ENCODE measurements around the gene C4orf50. TPM values are rescaled to one million over a fixed set of nuclear protein-coding genes. Genes with fewer than 3 reads are reported as not detected.

The C4orf50 gene
- total and polyA plus RNA-seq, 2 experiments from 2014 or later = not detected

DNA sequence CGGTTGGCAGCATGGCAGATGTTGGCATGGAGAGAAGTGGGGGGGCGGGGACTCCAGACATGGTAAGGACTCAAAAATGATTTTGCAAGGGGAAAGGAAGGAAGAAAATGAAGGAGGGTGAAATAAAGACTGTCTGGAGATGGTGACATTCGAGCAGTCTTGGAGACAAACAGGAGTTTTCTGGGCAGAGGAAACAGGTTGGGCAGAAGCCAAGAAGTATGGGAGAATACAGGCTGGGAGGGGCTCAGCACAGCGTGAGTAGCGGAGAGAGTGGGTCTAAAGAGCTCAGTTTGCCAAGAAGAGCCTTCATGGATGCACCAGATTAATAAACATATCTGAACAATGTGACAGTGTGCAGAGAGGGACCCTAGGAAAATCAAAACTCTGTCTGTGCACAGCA, 112.0 kb downstream of the C4orf50 start:
- H3K27ac ChIP-seq = no peak overlapping the region

DNA sequence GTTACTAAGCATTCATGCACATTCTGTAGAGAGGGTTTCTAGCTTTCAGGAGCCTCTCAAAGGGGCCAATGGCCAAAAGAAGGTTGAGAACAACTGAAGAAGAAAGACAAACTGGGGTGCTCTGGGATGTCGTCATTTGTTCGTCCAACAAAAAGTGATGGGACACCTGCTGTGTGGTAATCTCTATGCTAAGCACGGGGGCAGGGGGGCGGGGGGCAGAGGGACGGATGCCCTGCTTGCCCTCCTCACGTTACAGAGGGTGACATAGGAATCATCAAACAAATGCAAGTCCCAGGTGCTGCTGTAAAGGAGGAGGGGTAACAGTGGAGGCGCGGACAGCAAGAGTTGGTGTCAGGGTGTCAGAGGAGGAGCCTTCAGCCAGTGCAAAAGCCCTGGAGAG, 112.5 kb downstream of the C4orf50 start:
- TF ChIP-seq EZH2 (IDR thresholded peaks at IDR 0.05; ENCODE audit: insufficient read depth, poor library complexity, severe bottlenecking) (no peak), EZH2phosphoT487 (IDR thresholded peaks at IDR 0.05; ENCODE audit: insufficient read depth, low read depth) (no peak)
- no peaks in the 10 kb centered on the region for H3F3A ChIP-seq (ENCODE audit: insufficient read depth)
- H3K4me1 ChIP-seq (ENCODE audit: insufficient read depth) = no peaks in the 10 kb centered on the region
- no peak overlapping the region for H2AFZ ChIP-seq
- no peak overlapping the region for H3K4me2 ChIP-seq (ENCODE audit: unreplicated experiment)
- no peaks in the 10 kb centered on the region for H3K36me3 ChIP-seq (ENCODE audit: low read depth)
- H3K9ac ChIP-seq = no peak overlapping the region
- no peaks in the 10 kb centered on the region for H3K9me2 ChIP-seq (ENCODE audit: insufficient read depth)
- WGBS, 2 experiments (ENCODE audit: low coverage in 1 of 2, low lambda C conversion rate in 2 of 2, missing lambda C conversion rate in 2 of 2) = 3% methylated on average over 7 to 8 of the region's 8 CpGs
- H4K20me1 ChIP-seq (ENCODE audit: insufficient read depth) = no peaks in the 10 kb centered on the region
- no peak overlapping the region for H3K27ac ChIP-seq
- H3K79me2 ChIP-seq (ENCODE audit: insufficient read depth) = no peaks in the 10 kb centered on the region
- in situ Hi-C loops (cut with MboI) = no loop called here
- no peak overlapping the region for H3K4me3 ChIP-seq
- peaks cover 5% of the 10 kb centered on the region for H3K27me3 ChIP-seq (replicated peaks; ENCODE audit: insufficient read depth)
- no peaks in the 10 kb centered on the region for H3K9me3 ChIP-seq (ENCODE audit: low read depth)
- DNase-seq = no peak

More for the DNA sequence above, 112.0 kb downstream of the C4orf50 start:
- no peak overlapping the region for H3K4me2 ChIP-seq (ENCODE audit: unreplicated experiment)
- H3K9me3 ChIP-seq (ENCODE audit: low read depth) = no peaks in the 10 kb centered on the region
- H3F3A ChIP-seq (ENCODE audit: insufficient read depth) = no peaks in the 10 kb centered on the region
- no peaks in the 10 kb centered on the region for H3K79me2 ChIP-seq (ENCODE audit: insufficient read depth)
- WGBS, 2 experiments (ENCODE audit: low coverage in 1 of 2, low lambda C conversion rate in 2 of 2, missing lambda C conversion rate in 2 of 2) = 1 to 2% methylated on average over 4 to 5 of the region's 5 CpGs
- no peak overlapping the region for H3K9ac ChIP-seq
- no peak for DNase-seq
- H2AFZ ChIP-seq = no peak overlapping the region
- in situ Hi-C loops (cut with MboI) = no loop called here
- no peaks in the 10 kb centered on the region for H3K36me3 ChIP-seq (ENCODE audit: low read depth)
- TF ChIP-seq EZH2phosphoT487 (IDR thresholded peaks at IDR 0.05; ENCODE audit: insufficient read depth, low read depth) = no peak
- no peak for TF ChIP-seq EZH2 (IDR thresholded peaks at IDR 0.05; ENCODE audit: insufficient read depth, poor library complexity, severe bottlenecking)
- peaks cover under 1% of the 10 kb centered on the region for H3K27me3 ChIP-seq (replicated peaks; ENCODE audit: insufficient read depth)
- H3K4me1 ChIP-seq (ENCODE audit: insufficient read depth) = no peaks in the 10 kb centered on the region
- no peak overlapping the region for H3K4me3 ChIP-seq
- no peaks in the 10 kb centered on the region for H4K20me1 ChIP-seq (ENCODE audit: insufficient read depth)
- H3K9me2 ChIP-seq (ENCODE audit: insufficient read depth) = no peaks in the 10 kb centered on the region

DNA sequence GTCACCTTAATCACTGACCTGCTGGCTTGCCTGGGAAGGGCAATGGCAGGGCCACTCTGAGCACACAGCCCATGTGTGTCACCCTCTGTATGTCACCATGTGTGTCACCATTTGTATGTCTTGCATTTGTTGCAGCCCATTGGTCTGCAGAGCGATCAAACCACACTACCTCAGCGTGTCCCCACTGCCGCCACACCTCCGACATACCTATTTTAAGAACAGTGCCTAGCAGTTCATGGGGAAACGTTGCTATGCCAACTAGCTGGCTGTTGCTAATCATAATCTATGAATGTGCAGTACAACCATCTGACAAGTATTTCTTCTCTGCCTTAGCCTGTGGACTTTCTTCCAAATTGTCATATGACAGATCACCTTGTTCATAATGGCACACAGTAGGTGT, 117.4 kb downstream of the C4orf50 start:
- Histone ChIP-seq H3K27ac (no peak overlapping the region), H3K4me1 (ENCODE audit: insufficient read depth) (no peaks in the 10 kb centered on the region), H3K9ac (no peak overlapping the region), H3K9me3 (ENCODE audit: low read depth) (no peaks in the 10 kb centered on the region), H2AFZ (no peak overlapping the region), H3F3A (ENCODE audit: insufficient read depth) (no peaks in the 10 kb centered on the region), H3K9me2 (ENCODE audit: insufficient read depth) (no peaks in the 10 kb centered on the region), H3K27me3 (replicated peaks; ENCODE audit: insufficient read depth) (peaks cover 41% of the 10 kb centered on the region), H3K36me3 (ENCODE audit: low read depth) (no peaks in the 10 kb centered on the region), H4K20me1 (ENCODE audit: insufficient read depth) (no peaks in the 10 kb centered on the region), H3K4me2 (ENCODE audit: unreplicated experiment) (no peak overlapping the region), H3K4me3 (no peak overlapping the region), H3K79me2 (ENCODE audit: insufficient read depth) (no peaks in the 10 kb centered on the region)
- DNase-seq = no peak
- WGBS, 2 experiments (ENCODE audit: low coverage in 1 of 2, low lambda C conversion rate in 2 of 2, missing lambda C conversion rate in 2 of 2) = 44 to 48% methylated on average over 5 of the region's 5 CpGs
- in situ Hi-C loops (cut with MboI) = no loop called here
- TF ChIP-seq EZH2 (IDR thresholded peaks at IDR 0.05; ENCODE audit: insufficient read depth, poor library complexity, severe bottlenecking) = no peak
- no peak for TF ChIP-seq EZH2phosphoT487 (IDR thresholded peaks at IDR 0.05; ENCODE audit: insufficient read depth, low read depth)

DNA sequence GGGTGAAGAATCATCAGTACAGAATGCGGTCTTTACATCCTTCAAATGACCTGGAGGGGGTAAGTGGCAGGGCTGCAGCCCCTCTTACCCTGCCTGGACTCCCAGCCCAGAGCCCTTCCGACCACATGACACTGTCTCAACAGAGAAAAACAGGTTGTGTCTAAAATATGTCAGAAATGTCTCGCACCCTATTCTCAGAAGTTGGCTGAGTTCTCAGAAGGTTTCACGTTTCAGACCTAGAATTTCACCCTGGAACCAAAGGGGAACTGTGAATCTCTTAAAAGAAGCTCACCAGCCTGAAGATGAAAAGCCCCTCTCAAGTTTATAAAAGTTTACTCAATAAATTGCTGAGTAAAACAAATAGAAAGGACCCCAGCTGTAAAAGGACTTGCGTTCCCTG, 118.3 kb downstream of the C4orf50 start:
- Histone ChIP-seq H3F3A (ENCODE audit: insufficient read depth) (no peaks in the 10 kb centered on the region), H3K27me3 (replicated peaks; ENCODE audit: insufficient read depth) (peaks cover 50% of the 10 kb centered on the region), H3K4me1 (ENCODE audit: insufficient read depth) (no peaks in the 10 kb centered on the region), H3K36me3 (ENCODE audit: low read depth) (no peaks in the 10 kb centered on the region), H3K4me3 (no peak overlapping the region), H3K27ac (no peak overlapping the region), H3K4me2 (ENCODE audit: unreplicated experiment) (no peak overlapping the region), H3K79me2 (ENCODE audit: insufficient read depth) (no peaks in the 10 kb centered on the region), H2AFZ (no peak overlapping the region), H3K9me2 (ENCODE audit: insufficient read depth) (no peaks in the 10 kb centered on the region), H3K9ac (no peak overlapping the region), H3K9me3 (ENCODE audit: low read depth) (no peaks in the 10 kb centered on the region), H4K20me1 (ENCODE audit: insufficient read depth) (no peaks in the 10 kb centered on the region)
- TF ChIP-seq EZH2 (IDR thresholded peaks at IDR 0.05; ENCODE audit: insufficient read depth, poor library complexity, severe bottlenecking) = no peak
- no peak for TF ChIP-seq EZH2phosphoT487 (IDR thresholded peaks at IDR 0.05; ENCODE audit: insufficient read depth, low read depth)
- WGBS, 2 experiments (ENCODE audit: low coverage in 1 of 2, low lambda C conversion rate in 2 of 2, missing lambda C conversion rate in 2 of 2) = 15 to 22% methylated on average over 5 of the region's 5 CpGs
- in situ Hi-C loops (cut with MboI) = no loop called here
- no peak for DNase-seq

DNA sequence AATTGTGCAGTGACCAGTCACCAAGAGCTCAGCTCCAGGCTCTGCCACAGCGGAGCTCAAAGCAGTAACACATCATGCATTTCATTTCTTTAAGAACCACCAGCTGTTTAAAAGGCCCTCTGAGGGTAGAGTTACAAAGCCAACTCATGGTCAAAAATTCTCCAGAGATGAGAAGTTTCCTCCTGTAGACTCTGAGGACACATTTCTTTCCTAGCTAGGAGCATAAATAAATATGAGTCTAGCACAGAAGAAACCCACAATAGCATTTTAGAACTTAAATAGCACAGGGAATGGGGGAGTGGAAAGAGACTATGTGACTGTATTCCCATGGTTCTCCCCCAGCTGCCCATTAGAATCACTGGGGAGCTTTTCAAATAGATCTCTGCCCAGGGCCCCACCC, 118.8 kb downstream of the C4orf50 start:
- in situ Hi-C loops (cut with MboI) = no loop called here
- Histone ChIP-seq H3K79me2 (ENCODE audit: insufficient read depth) (no peaks in the 10 kb centered on the region), H3K27ac (no peak overlapping the region), H2AFZ (no peak overlapping the region), H3K27me3 (replicated peaks; ENCODE audit: insufficient read depth) (peaks cover 55% of the 10 kb centered on the region), H3K9me2 (ENCODE audit: insufficient read depth) (no peaks in the 10 kb centered on the region), H3K4me2 (ENCODE audit: unreplicated experiment) (no peak overlapping the region), H3K9ac (no peak overlapping the region), H3K4me1 (ENCODE audit: insufficient read depth) (no peaks in the 10 kb centered on the region), H4K20me1 (ENCODE audit: insufficient read depth) (no peaks in the 10 kb centered on the region), H3K4me3 (no peak overlapping the region), H3K36me3 (ENCODE audit: low read depth) (no peaks in the 10 kb centered on the region), H3K9me3 (ENCODE audit: low read depth) (no peaks in the 10 kb centered on the region), H3F3A (ENCODE audit: insufficient read depth) (no peaks in the 10 kb centered on the region)
- DNase-seq = no peak
- WGBS, 2 experiments (ENCODE audit: low coverage in 1 of 2, low lambda C conversion rate in 2 of 2, missing lambda C conversion rate in 2 of 2) = 41 to 66% methylated on average over 1 of the region's 1 CpG
- TF ChIP-seq EZH2 (IDR thresholded peaks at IDR 0.05; ENCODE audit: insufficient read depth, poor library complexity, severe bottlenecking) = no peak
- TF ChIP-seq EZH2phosphoT487 (IDR thresholded peaks at IDR 0.05; ENCODE audit: insufficient read depth, low read depth) = no peak

Data from GM23248 (cell line).